CD14-positive monocyte (primary cell): ENCODE measurements around the gene LRRC59. TPM values are rescaled to one million over a fixed set of nuclear protein-coding genes. Genes with fewer than 3 reads are reported as not detected.

Source experiments
- DNase-seq, 3 donors: peaks; one replicate each; pipeline ENCODE4 v3.0.0-alpha.2; 2011 to 2022
- H2AFZ ChIP-seq: 2 replicates; pipeline ENCODE4 v1.6.0; 2012; ENCODE audit warnings: mild to moderate bottlenecking, low read depth, low read length, inconsistent platforms; ENCODE audit not compliant: insufficient read depth, poor library complexity, severe bottlenecking
- H3K27ac ChIP-seq, 2 donors: 1 replicate in 1 of 2; 2 replicates in 1 of 2; pipeline ENCODE4 v1.5.1; 2012 to 2013; ENCODE audit warnings: low read length in 2 of 2, control low read depth in 1 of 2, inconsistent platforms in 1 of 2, low read depth in 1 of 2, mild to moderate bottlenecking in 1 of 2
- H3K27me3 ChIP-seq, 2 donors: one replicate each; pipeline versions ENCODE4 v1.6.0 to v1.6.1; 2011 to 2013; ENCODE audit warnings: low read length in 2 of 2; ENCODE audit not compliant: control insufficient read depth in 2 of 2, insufficient read depth in 2 of 2
- H3K36me3 ChIP-seq, 2 donors: replicated peaks in 1 of 2; 1 replicate in 1 of 2; 2 replicates in 1 of 2; pipeline versions ENCODE4 v1.5.1 to v1.6.1; 2012 to 2013; ENCODE audit warnings: low read length in 2 of 2, control low read depth in 1 of 2, inconsistent platforms in 1 of 2, mild to moderate bottlenecking in 1 of 2; ENCODE audit not compliant: insufficient read depth in 2 of 2, control insufficient read depth in 1 of 2
- H3K4me1 ChIP-seq, 2 donors: 1 replicate in 1 of 2; 2 replicates in 1 of 2; pipeline versions ENCODE4 v1.5.1 to v1.6.1; 2012 to 2013; ENCODE audit warnings: low read length in 2 of 2, control low read depth in 1 of 2, inconsistent platforms in 1 of 2, mild to moderate bottlenecking in 1 of 2, moderate library complexity in 1 of 2; ENCODE audit not compliant: insufficient read depth in 2 of 2, control insufficient read depth in 1 of 2
- H3K4me2 ChIP-seq: replicated peaks from 2 replicates; pipeline ENCODE3; 2012; ENCODE audit warnings: low read length, moderate library complexity, mild to moderate bottlenecking; ENCODE audit not compliant: poor library complexity, severe bottlenecking; ENCODE audit errors: extremely low read depth
- H3K4me3 ChIP-seq, 3 experiments: fragments of 200-600 bp in 1 of 3; sonication (generic) in 1 of 3; replicated peaks in 1 of 3; 1 replicate in 2 of 3; 2 replicates in 1 of 3; pipeline ENCODE4 v1.5.1; 2011 to 2013; ENCODE audit warnings: low read length in 3 of 3, mild to moderate bottlenecking in 3 of 3, control low read depth in 2 of 3, low read depth in 2 of 3, inconsistent platforms in 1 of 3, moderate library complexity in 1 of 3
- H3K79me2 ChIP-seq: 2 replicates; pipeline ENCODE4 v1.6.0; 2012; ENCODE audit warnings: mild to moderate bottlenecking, control low read depth, inconsistent platforms, low read length, moderate library complexity; ENCODE audit not compliant: insufficient read depth
- H3K9ac ChIP-seq: 2 replicates; pipeline ENCODE4 v1.6.0; 2017; ENCODE audit warnings: low read length, mild to moderate bottlenecking; ENCODE audit not compliant: insufficient read depth, poor library complexity, severe bottlenecking
- H3K9me3 ChIP-seq, 2 donors: replicated peaks in 1 of 2; 1 replicate in 1 of 2; 2 replicates in 1 of 2; pipeline versions ENCODE4 v1.5.1 to v1.6.1; 2012 to 2013; ENCODE audit warnings: low read length in 2 of 2, control low read depth in 1 of 2; ENCODE audit not compliant: control insufficient read depth in 1 of 2, insufficient read depth in 1 of 2
- H4K20me1 ChIP-seq: 2 replicates; pipeline ENCODE4 v1.6.0; 2012; ENCODE audit warnings: mild to moderate bottlenecking, low read length, control low read depth, moderate library complexity; ENCODE audit not compliant: insufficient read depth
- H3K27ac Mint-ChIP-seq, 7 donors: one replicate each; pipeline ENCODE4 v1.8.0; 2020; ENCODE audit warnings: mild to moderate bottlenecking in 7 of 7, mixed read lengths in 7 of 7, moderate library complexity in 6 of 7, inconsistent platforms in 2 of 7
- H3K27me3 Mint-ChIP-seq, 3 donors: one replicate each; pipeline ENCODE4 v1.8.0; 2021 to 2022; ENCODE audit warnings: low read depth in 3 of 3, mild to moderate bottlenecking in 3 of 3, mixed read lengths in 3 of 3, moderate library complexity in 3 of 3, inconsistent platforms in 1 of 3
- H3K36me3 Mint-ChIP-seq, 2 donors: one replicate each; pipeline ENCODE4 v1.8.0; 2020; ENCODE audit warnings: mixed read lengths in 2 of 2, inconsistent platforms in 1 of 2, mild to moderate bottlenecking in 1 of 2
- H3K4me1 Mint-ChIP-seq: one replicate; pipeline ENCODE4 v1.8.0; 2020; ENCODE audit warnings: mild to moderate bottlenecking, mixed read lengths
- H3K4me3 Mint-ChIP-seq, 2 donors: one replicate each; pipeline ENCODE4 v1.8.0; 2020; ENCODE audit warnings: mild to moderate bottlenecking in 2 of 2, mixed read lengths in 2 of 2, moderate library complexity in 1 of 2
- H3K9me3 Mint-ChIP-seq, 7 donors: one replicate each; pipeline ENCODE4 v1.8.0; 2020 to 2022; ENCODE audit warnings: mixed read lengths in 7 of 7, mild to moderate bottlenecking in 6 of 7, moderate library complexity in 6 of 7, inconsistent platforms in 2 of 7
- WGBS: methylation state at CpG from one replicate; pipeline ENCODE4 v1.1.5; 2013; ENCODE audit warnings: missing lambda C conversion rate; ENCODE audit not compliant: insufficient coverage; 5-methylcytosine and 5-hydroxymethylcytosine counted together
- intact Hi-C, 2 donors: fragments of 100-400 bp; cut with micrococcal nuclease; formaldehyde crosslinking; loops; one replicate each; pipeline versions ENCODE4 v1.15.0 to v1.15.1; 2023
- polyA plus RNA-seq, 3 donors: library from polyadenylated mRNA; depleted of rRNA in 1 of 3; unstranded in 2 of 3; stranded (reverse) in 1 of 3; fragments of 300-500 nt in 2 of 3; fragments of >200 nt in 1 of 3; fragmentation: Illumina TruSeq in 2 of 3; gene quantifications; 1 replicate in 2 of 3; 2 replicates in 1 of 3; pipeline ENCODE4 v1.2.3, GENCODE V29; 2012 to 2021
- TF ChIP-seq, protein P1 (sequence below): fragments of 200-600 bp; IDR thresholded peaks from one replicate; pipeline ENCODE4 v1.8.0; 2022; ENCODE audit warnings: antibody characterized with exemption, mild to moderate bottlenecking

The LRRC59 gene
- polyA plus RNA-seq, 3 donors, result 36.6 to 48.9 (median 45.7) TPM

DNA sequence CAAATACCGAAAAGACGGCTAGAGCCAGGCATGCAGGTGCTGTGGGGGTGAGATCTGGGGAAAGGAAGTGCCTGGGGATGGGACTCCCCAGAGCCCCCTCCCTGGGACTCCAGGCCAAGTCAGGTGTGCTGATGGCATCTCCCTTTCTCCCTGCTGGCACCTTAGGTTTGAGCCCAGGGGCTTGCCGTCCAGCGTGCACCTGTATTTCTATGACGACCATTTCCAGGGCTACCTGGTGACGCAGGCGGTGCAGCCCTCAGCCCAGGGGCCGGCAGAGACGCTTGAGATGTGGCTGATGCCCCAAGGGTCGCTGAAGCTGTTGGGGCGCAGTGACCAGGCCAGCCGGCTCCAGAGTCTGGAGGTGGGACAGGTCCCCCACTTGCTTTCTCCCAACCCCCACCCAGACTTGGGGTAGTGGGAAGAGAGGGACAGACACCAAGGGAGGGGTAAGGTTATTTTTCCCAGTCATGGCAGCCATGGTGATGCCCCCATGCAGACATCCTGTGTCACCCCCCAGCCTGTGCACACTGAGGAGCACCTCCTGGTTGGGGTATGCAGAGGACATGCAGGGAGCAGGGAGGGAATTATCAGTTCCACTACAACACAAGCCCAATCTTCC, 40.3 kb downstream of the LRRC59 start:
- no peak overlapping the region for H3K4me2 ChIP-seq
- peaks cover 4% of the 10 kb centered on the region for H4K20me1 ChIP-seq
- H3K4me1 ChIP-seq, result no peaks in the 10 kb centered on the region
- H3K9ac ChIP-seq, result no peak overlapping the region
- H3K27me3 ChIP-seq, result no peaks in the 10 kb centered on the region
- Mint-ChIP-seq H3K4me1 (peaks cover 2% of the 10 kb centered on the region), H3K9me3 (no peaks in the 10 kb centered on the region), H3K27me3 (no peaks in the 10 kb centered on the region), H3K36me3 (peaks cover 66 to 70% of the 10 kb centered on the region in 2 donors), H3K27ac (no peak overlapping the region), H3K4me3 (no peak overlapping the region)
- no peak for DNase-seq
- peaks cover 61 to 82% of the 10 kb centered on the region in 2 donors for H3K36me3 ChIP-seq
- intact Hi-C loops, result no loop called here
- no peak overlapping the region for H3K27ac ChIP-seq
- TF ChIP-seq, protein P1, sequence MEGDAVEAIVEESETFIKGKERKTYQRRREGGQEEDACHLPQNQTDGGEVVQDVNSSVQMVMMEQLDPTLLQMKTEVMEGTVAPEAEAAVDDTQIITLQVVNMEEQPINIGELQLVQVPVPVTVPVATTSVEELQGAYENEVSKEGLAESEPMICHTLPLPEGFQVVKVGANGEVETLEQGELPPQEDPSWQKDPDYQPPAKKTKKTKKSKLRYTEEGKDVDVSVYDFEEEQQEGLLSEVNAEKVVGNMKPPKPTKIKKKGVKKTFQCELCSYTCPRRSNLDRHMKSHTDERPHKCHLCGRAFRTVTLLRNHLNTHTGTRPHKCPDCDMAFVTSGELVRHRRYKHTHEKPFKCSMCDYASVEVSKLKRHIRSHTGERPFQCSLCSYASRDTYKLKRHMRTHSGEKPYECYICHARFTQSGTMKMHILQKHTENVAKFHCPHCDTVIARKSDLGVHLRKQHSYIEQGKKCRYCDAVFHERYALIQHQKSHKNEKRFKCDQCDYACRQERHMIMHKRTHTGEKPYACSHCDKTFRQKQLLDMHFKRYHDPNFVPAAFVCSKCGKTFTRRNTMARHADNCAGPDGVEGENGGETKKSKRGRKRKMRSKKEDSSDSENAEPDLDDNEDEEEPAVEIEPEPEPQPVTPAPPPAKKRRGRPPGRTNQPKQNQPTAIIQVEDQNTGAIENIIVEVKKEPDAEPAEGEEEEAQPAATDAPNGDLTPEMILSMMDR, result no peak
- H3K4me3 ChIP-seq, result no peak overlapping the region
- H3K9me3 ChIP-seq, result no peaks in the 10 kb centered on the region
- no peak overlapping the region for H2AFZ ChIP-seq
- H3K79me2 ChIP-seq, result no peaks in the 10 kb centered on the region
- WGBS, result 95% methylated on average over 9 of the region's 12 CpGs

- Mint-ChIP-seq H3K27ac (no peak overlapping the region), H3K4me3 (no peak overlapping the region), H3K4me1 (no peaks in the 10 kb centered on the region), H3K36me3 (peaks cover 68 to 72% of the 10 kb centered on the region in 2 donors), H3K9me3 (no peaks in the 10 kb centered on the region), H3K27me3 (no peaks in the 10 kb centered on the region)
- no peaks in the 10 kb centered on the region for H3K79me2 ChIP-seq
- TF ChIP-seq, protein P1, result no peak
- H3K4me3 ChIP-seq, result no peak overlapping the region
- no peaks in the 10 kb centered on the region for H3K9me3 ChIP-seq
- no peak overlapping the region for H2AFZ ChIP-seq
- no peak overlapping the region for H3K4me2 ChIP-seq
- H4K20me1 ChIP-seq, result peaks cover 7% of the 10 kb centered on the region
- WGBS, result 98% methylated on average over 9 of the region's 12 CpGs
- no peak for DNase-seq
- H3K4me1 ChIP-seq, result no peaks in the 10 kb centered on the region
- peaks cover 61 to 82% of the 10 kb centered on the region in 2 donors for H3K36me3 ChIP-seq
- H3K9ac ChIP-seq, result no peak overlapping the region
- no peaks in the 10 kb centered on the region for H3K27me3 ChIP-seq
- intact Hi-C loops, result no loop called here
- H3K27ac ChIP-seq, result no peak overlapping the region
These were observed 40.9 kb downstream of the LRRC59 start for GRCh38 chr17:50356418-50356817.
